Smooth muscle cell (in vitro differentiated cells): ENCODE measurements around the gene ASB10. TPM values are rescaled to one million over a fixed set of nuclear protein-coding genes. Genes with fewer than 3 reads are reported as not detected.

Experiments
- DNase-seq: peaks from one replicate; lab custom pipeline; 2025; ENCODE audit not compliant: unreplicated experiment; lab: John Stamatoyannopoulos, UW
- H2AFZ ChIP-seq: fragments of 200-600 bp; sonication (generic); 2 replicates; pipeline ENCODE4 v1.6.0; 2016; ENCODE audit warnings: antibody characterized with exemption, low read depth, mild to moderate bottlenecking
- H3F3A ChIP-seq: fragments of 200-600 bp; sonication (generic); 2 replicates; pipeline ENCODE4 v1.6.0; 2017; ENCODE audit warnings: antibody characterized with exemption, low read depth
- H3K27ac ChIP-seq: fragments of 200-600 bp; sonication (generic); 2 replicates; pipeline ENCODE4 v1.5.1; 2016; ENCODE audit warnings: low read depth, mild to moderate bottlenecking
- H3K27me3 ChIP-seq: fragments of 200-600 bp; sonication (generic); 2 replicates; pipeline ENCODE4 v1.6.1; 2016; ENCODE audit warnings: low read depth, mild to moderate bottlenecking
- H3K36me3 ChIP-seq: fragments of 200-600 bp; sonication (generic); 2 replicates; pipeline ENCODE4 v1.5.1; 2016; ENCODE audit warnings: low read depth
- H3K4me1 ChIP-seq: fragments of 200-600 bp; sonication (generic); 2 replicates; pipeline ENCODE4 v1.5.1; 2016; ENCODE audit warnings: low read depth
- H3K4me2 ChIP-seq: fragments of 200-600 bp; sonication (generic); 2 replicates; pipeline ENCODE4 v1.6.0; 2016; ENCODE audit warnings: mild to moderate bottlenecking
- H3K4me3 ChIP-seq: fragments of 200-600 bp; sonication (generic); 2 replicates; pipeline ENCODE4 v1.5.1; 2016; ENCODE audit warnings: mild to moderate bottlenecking
- H3K79me2 ChIP-seq: fragments of 200-600 bp; sonication (generic); 2 replicates; pipeline ENCODE4 v1.6.0; 2016; ENCODE audit warnings: low read depth, mild to moderate bottlenecking
- H3K9ac ChIP-seq: fragments of 200-600 bp; sonication (generic); 2 replicates; pipeline ENCODE4 v1.6.0; 2016; ENCODE audit warnings: low read depth
- H3K9me3 ChIP-seq: fragments of 200-600 bp; sonication (generic); replicated peaks from 2 replicates; pipeline ENCODE4 v1.5.1; 2016; ENCODE audit warnings: low read depth
- H4K20me1 ChIP-seq: fragments of 200-600 bp; sonication (generic); 2 replicates; pipeline ENCODE4 v1.6.0; 2016; ENCODE audit warnings: low read depth
- CTCF ChIP-seq: fragments of 200-600 bp; sonication (generic); IDR thresholded peaks from 2 replicates; pipeline ENCODE4 v1.5.1; 2017; ENCODE audit warnings: borderline replicate concordance, mild to moderate bottlenecking, antibody characterized with exemption; ENCODE audit not compliant: insufficient read depth, poor library complexity, severe bottlenecking
- WGBS: methylation state at CpG from one replicate; pipeline ENCODE4 v1.1.7; 2016; ENCODE audit warnings: low lambda C conversion rate; 5-methylcytosine and 5-hydroxymethylcytosine counted together
- polyA plus RNA-seq: library from polyadenylated mRNA; unstranded; fragments of >200 nt; fragmentation: Nextera tagmentation; extraction: Ambion mirVana; gene quantifications from 2 replicates; pipeline ENCODE4 v1.2.1, GENCODE V29; 2016
- total RNA-seq: library from RNA; depleted of rRNA; stranded (reverse); fragments of >200 nt; gene quantifications from 2 replicates; pipeline ENCODE4 v1.2.3, GENCODE V29; 2014

ASB10 gene
- total and polyA plus RNA-seq, 2 experiments from 2014 or later, result not detected

GRCh38 chr7:151132461-151133205 lies 54.4 kb downstream of the ASB10 start:
- WGBS, result 96% methylated on average over 21 of the region's 21 CpGs
- H3K36me3 ChIP-seq, result no peaks in the 10 kb centered on the region
- H3K9ac ChIP-seq, result no peak overlapping the region
- no peaks in the 10 kb centered on the region for H3K27me3 ChIP-seq
- H3F3A ChIP-seq, result no peaks in the 10 kb centered on the region
- H3K79me2 ChIP-seq, result no peaks in the 10 kb centered on the region
- H3K4me1 ChIP-seq, result peaks cover 2% of the 10 kb centered on the region
- no peak overlapping the region for H2AFZ ChIP-seq
- no peak for TF ChIP-seq CTCF
- no peak overlapping the region for H3K4me3 ChIP-seq
- no peak for DNase-seq
- no peak overlapping the region for H3K27ac ChIP-seq
- no peak overlapping the region for H3K4me2 ChIP-seq
- peaks cover 54% of the 10 kb centered on the region for H4K20me1 ChIP-seq
- H3K9me3 ChIP-seq, result no peaks in the 10 kb centered on the region

GRCh38 chr7:151131592-151132293 lies 55.3 kb downstream of the ASB10 start:
- Histone ChIP-seq H3K79me2 (no peaks in the 10 kb centered on the region), H2AFZ (no peak overlapping the region), H3K9ac (no peak overlapping the region), H3K9me3 (no peaks in the 10 kb centered on the region), H3K4me2 (no peak overlapping the region), H4K20me1 (peaks cover 63% of the 10 kb centered on the region), H3K27me3 (no peaks in the 10 kb centered on the region), H3K4me1 (no peaks in the 10 kb centered on the region), H3K4me3 (no peak overlapping the region), H3K27ac (no peak overlapping the region), H3F3A (no peaks in the 10 kb centered on the region), H3K36me3 (no peaks in the 10 kb centered on the region)
- DNase-seq, result no peak
- no peak for TF ChIP-seq CTCF
- 94% methylated on average over 19 of the region's 19 CpGs for WGBS

GRCh38 chr7:151131224-151131591 lies 55.8 kb downstream of the ASB10 start:
- Histone ChIP-seq H3K9ac (no peak overlapping the region), H3K4me3 (no peak overlapping the region), H3K79me2 (no peaks in the 10 kb centered on the region), H3K4me1 (no peaks in the 10 kb centered on the region), H3K4me2 (no peak overlapping the region), H3K27ac (no peak overlapping the region), H3F3A (no peaks in the 10 kb centered on the region), H3K27me3 (no peaks in the 10 kb centered on the region), H2AFZ (no peak overlapping the region), H3K9me3 (no peaks in the 10 kb centered on the region), H4K20me1 (peaks cover 68% of the 10 kb centered on the region), H3K36me3 (no peaks in the 10 kb centered on the region)
- WGBS, result 96% methylated on average over 13 of the region's 13 CpGs
- no peak for TF ChIP-seq CTCF
- DNase-seq, result no peak
